HG03460 (cell line): Measurements from ENCODE around the gene HSF5.

Experiments
- ATAC-seq: cut with Tn5 transposase; IDR thresholded peaks from one replicate; pipeline ENCODE4 v1.9.1; 2021; ENCODE audit not compliant: unreplicated experiment

HSF5 gene

GRCh38 chr17:58371300-58371950 is 116.8 kb downstream of the HSF5 start:
- ATAC-seq, result no peak

DNA sequence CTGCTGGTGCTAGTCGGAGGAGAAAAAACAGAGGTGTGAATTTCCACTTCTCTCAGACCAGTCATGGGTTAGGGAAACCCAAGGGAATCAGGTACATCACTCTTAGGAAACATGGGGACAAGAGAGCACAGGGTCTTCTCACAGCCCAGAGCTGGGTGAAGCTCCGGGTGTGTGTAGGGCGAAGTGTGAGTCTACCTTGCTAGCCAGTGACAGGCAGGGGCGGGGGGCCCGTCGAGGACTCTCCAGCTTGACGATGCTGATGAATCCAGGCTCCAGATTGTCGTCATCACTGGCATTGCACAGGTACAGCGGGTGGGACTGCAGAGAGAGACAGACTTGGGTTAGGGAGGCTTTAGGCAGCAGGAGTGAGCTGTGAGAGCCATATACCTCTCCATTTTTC is 117.5 kb downstream of the HSF5 start:
- no peak for ATAC-seq

DNA sequence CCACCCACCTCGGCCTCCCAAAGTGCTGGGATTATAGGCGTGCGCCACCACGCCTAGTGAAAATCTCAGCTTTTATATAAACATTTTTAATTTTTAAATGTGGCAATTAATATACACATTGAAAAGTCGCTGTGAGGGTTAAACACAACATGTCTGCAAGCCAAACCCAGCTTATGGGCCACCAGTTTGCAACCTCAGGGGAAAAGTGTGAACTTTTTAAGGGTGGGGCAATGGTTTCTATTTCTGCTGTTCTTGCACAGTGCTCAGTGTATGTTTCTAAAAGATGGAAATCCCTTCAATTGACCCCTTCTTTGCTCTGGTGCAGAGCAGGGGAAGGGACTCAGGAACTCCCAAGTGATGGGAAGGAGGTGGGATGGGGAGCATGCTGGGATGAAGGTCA is 117.9 kb downstream of the HSF5 start:
- ATAC-seq, result no peak
